Dermis blood vessel endothelial cell (primary cell): ENCODE data around the gene MYRFL. TPM values are rescaled to one million over a fixed set of nuclear protein-coding genes. Genes with fewer than 3 reads are reported as not detected.

Experiments used
- DNase-seq: peaks from one replicate; pipeline ENCODE4 v3.0.0; 2010
- total RNA-seq: library from RNA; depleted of rRNA; stranded (reverse); fragments of >200 nt; gene quantifications from 2 replicates; pipeline ENCODE4 v1.2.3, GENCODE V29; 2014

Gene MYRFL
- total RNA-seq, 1 donor from 2014 or later, result under 0.01 TPM

DNA sequence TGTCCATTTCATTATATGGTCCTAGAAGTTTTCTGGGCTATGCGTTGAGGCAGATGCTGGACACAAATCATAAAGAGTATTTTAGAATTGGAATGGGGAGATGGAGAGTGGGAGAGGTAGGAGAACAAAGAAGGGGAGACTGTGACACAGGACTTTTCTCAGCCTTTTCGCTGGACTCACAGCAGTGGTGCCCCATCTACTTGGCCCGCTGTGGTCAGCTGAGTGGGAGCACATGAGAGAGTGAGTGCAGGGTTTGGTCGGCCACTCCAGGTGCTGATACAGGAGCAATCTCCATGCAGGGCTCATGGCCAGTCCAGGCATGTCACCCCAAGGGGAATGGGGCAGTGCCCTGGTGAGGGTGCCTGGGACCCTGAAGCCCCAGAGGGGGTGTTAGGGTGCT, 109.0 kb downstream of the MYRFL start:
- no peak for DNase-seq

GRCh38 chr12:69935651-69936100, 110.6 kb downstream of the MYRFL start:
- no peak for DNase-seq

DNA sequence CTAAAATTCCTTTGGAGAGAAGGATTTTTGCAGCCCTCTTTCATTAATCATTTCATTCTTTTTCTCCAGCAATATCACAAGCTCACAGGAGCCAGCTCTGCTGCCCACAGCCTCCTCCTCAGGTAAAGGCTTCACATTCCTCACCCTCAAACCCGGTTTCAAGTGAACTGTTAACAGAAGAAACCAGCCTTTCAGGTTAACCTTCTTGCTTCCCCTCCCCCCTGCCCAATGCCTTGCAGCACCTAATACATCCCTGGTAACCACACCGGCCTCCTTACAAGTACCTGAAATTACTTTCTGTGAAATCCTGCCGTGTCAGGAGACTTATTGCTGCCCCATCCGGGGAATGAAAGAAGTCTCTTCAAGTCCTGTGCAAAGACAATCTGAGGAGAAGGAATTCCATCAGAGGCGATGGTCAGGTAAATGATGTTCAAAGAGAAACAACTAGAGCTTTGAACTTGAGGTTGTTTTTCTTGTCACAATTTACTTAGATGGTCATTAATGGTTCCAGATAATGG, 111.2 kb downstream of the MYRFL start:
- DNase-seq, result no peak

DNA sequence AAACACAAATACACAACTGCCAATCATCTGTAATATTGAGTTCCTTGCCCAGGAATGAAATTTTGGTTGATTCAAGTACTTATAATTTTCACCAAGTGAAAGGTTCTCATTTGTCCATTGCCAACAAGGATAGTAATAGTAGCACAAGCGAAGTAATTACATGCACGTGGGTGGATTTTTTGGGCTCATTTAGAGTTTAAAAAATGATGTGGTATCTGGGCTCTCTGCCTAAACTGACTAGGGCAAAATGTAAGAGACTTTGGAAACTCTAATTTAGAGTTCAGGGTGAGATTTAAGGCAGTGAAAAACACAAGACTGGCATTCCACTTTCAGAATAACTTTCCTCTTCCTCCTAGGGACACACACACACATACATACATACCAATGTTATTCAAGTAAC, 111.7 kb downstream of the MYRFL start:
- no peak for DNase-seq

DNA sequence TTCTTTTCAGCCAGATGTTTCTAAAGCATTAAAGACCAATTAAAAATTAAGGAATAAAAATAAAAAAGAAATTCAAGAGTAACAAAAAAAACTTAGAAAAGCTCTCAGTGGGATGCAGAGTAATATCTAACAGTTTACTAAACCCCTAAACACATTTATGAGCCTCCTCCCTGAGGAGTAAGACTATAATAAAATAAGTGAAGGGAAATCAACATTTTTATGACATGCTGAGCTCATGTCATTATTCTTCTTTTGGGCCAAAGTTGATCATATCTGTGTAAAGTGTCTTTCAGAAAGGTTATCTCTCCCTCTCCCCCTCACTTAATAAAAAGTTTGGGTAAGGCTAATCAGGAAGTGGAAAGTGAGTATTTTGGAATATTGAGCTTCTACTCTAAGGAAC, 122.1 kb downstream of the MYRFL start:
- DNase-seq, result no peak

- no peak for DNase-seq
Observed at GRCh38 chr12:69947897-69948296, 122.9 kb downstream of the MYRFL start.

GRCh38 chr12:69948851-69949250, 123.8 kb downstream of the MYRFL start:
- DNase-seq, result no peak

GRCh38 chr12:69949311-69950002, 124.4 kb downstream of the MYRFL start:
- no peak for DNase-seq

GRCh38 chr12:69951108-69951507, 126.1 kb downstream of the MYRFL start:
- DNase-seq, result no peak

DNA sequence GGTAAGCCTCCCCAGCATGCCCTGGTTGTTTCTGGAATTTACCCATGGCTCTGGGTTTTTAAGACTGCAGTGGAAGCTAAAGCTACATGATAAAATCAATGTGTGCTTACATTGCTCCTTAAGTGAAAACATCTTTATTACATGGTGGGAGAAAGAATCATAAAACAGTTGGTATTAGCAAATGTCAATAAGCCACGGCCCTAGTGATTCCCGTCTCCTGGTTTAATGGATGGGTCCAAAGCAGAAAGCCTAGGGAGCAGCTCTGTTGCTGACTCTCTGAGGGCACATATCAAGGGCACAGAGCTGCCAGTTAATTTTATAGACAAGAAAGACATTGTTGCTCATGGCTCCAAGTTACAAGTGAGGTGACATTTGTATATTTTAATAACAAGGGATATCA, 127.9 kb downstream of the MYRFL start:
- no peak for DNase-seq

- DNase-seq, result no peak
Observed at GRCh38 chr12:69961246-69961645, 136.2 kb downstream of the MYRFL start.

DNA sequence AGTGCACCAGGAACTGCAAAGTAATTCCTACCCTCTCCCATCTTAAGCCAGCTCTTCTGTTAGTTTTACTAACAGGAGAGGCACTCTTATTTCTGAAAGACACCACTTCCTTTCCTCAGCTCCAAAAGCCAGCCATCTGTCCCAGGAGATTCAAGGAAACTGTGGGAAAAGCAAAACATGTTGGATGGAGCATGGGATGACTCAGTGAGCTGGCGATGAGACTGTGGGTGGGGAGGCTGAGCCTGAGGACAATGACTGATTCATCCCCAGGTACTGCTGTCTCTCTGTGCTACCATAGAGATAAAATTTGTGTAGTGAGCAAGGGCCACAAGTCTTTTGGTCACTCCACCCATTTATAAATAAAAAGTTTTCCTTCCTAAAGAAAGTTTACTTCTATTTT, 141.4 kb downstream of the MYRFL start:
- DNase-seq, result no peak

DNA sequence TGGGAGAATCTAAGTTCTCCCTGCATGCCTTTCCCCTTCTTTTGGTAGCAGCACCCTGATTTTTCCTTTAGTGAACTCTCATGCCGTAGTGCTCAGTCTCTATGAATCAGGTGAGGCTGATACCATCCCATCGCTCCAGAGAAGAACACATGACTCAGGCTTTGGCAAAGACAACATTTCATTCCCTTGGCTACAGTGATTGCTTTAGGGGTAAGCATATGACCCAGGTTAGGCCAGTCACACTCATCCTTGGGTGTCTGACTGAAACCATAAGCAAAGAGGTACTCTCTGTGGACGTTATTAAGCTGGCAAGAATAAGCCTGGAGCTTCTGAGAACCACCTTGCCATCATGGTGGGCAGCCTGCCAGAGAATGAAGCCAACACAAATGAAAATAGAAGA, 141.8 kb downstream of the MYRFL start:
- no peak for DNase-seq

DNA sequence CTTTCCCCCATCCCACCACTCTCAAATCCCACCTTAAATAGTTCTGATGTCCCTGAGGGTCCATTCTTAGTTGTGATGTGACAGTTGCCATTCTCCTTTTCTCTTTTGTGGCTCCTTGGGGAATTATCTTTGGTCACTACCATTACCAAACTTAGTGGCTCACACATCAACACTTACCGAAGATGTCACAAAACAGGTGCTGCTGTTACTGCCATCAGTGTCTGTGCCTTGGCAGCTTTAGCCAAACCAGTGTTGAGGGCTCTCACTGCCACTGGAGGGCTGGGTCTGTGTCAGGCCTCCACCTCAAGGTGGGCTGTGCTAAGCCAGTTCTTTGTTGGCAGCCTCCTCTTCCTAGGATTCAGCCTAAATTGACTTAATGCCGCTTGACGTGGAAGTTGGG, 144.0 kb downstream of the MYRFL start:
- DNase-seq, result no peak

- DNase-seq, result no peak
Observed at GRCh38 chr12:69972136-69972535, 147.1 kb downstream of the MYRFL start.

DNA sequence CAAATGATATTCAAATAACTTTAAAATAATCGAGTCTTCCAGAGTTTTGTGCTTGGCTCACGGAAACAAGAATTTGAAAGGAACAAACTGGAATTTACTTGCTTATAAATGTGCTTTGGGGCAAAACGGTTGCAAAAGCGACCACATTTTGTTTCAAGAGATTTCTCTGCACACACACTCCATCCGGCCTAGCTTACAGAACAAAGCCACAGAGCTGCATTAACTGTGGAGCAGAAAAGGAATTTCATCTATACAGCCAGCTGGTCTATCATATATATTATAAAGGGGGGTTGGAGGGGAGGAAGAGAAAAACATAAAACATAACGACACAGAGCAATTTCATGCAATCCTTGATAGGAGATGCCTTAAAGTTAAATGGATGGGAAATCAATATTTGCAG, 153.0 kb downstream of the MYRFL start:
- no peak for DNase-seq

DNA sequence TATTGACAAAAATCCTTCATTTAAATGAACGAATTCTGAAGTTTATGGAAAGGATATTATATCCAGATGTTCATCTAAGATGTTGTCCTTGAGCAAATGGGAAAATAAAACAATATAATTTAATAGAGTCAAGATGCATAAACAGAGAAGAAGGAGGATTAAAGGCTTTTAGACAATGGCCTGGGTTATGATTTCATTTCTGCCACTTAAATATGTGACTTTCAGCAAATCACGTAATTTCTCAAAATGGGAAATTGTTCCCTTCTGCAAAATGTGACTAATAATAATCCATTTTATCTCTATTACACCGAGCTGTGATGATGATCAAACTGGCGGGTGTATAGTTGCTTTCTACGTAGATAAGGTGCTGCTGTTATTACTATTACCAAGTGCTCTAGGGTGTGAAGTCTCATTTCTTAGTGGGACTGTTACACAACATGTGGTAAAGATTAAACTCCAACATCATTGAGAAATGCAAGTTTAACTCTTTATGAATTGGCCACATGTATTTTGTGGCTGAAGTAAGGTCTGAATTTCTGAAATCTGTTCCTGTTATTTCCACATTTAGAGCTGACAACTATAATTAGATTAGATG, 157.0 kb downstream of the MYRFL start:
- DNase-seq, result no peak

DNA sequence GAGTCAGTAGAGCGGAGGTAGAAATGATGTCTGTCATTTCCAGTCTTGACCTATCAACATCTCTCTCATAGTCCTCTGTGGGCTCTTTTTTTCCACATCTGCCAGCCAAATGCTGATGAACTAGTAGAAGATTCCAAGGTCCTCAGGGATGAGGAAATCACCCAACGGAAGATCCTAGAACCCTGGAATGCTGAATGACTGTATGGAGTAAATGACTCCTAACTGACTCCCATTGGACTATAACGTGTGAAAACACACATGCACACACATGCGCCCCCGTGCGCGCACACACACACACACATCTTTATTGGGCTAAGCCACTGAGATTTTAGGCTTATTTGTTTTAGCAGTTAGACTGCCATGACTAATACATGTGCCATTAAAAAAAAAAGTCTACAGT, 159.2 kb downstream of the MYRFL start:
- DNase-seq, result no peak

DNA sequence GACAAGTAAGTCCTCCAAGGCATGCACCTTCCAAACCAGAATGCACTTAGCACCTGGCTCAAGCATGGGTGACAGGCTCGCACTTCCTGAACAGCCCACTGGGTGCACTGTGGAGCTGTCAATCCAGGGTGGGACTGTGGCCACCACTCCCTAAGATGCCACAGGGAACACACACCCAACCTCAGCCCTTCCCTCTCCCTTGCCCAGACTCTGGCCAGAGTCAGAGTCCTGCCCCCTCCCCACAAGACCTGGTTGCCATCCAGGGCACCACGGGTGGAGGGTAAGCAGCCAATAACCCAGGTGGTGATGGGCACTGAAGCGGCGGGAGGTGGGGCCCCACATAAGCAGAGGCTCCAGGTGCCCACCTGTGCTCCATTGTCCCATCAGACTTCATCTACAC, 160.6 kb downstream of the MYRFL start:
- peak; percentile 10 for DNase-seq

- no peak for DNase-seq
Observed at GRCh38 chr12:69986114-69986513, 161.1 kb downstream of the MYRFL start.

DNA sequence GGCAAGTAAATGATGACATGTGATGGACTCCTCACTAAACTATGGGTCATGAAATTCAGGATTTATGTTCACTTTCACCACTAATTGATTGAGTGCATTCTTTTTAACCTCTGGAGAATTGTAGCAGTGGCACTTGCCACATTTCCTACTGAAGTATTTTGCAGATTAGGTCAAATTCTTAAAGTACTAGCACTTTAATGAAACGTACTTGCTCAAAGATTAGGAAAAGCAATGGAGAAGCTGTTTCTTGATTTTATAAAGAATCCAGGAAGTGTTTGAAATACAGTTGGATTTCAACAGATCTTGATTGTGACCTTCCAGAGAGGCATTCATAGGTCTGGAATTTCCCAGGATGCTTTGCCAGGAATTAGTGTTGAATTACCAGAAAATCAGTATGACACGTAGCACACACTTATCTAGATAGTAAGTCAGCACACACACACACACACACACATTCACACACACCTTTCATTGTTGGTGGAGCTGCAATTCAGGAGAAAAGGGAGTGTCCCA, 162.6 kb downstream of the MYRFL start:
- peak; percentile 65 for DNase-seq

DNA sequence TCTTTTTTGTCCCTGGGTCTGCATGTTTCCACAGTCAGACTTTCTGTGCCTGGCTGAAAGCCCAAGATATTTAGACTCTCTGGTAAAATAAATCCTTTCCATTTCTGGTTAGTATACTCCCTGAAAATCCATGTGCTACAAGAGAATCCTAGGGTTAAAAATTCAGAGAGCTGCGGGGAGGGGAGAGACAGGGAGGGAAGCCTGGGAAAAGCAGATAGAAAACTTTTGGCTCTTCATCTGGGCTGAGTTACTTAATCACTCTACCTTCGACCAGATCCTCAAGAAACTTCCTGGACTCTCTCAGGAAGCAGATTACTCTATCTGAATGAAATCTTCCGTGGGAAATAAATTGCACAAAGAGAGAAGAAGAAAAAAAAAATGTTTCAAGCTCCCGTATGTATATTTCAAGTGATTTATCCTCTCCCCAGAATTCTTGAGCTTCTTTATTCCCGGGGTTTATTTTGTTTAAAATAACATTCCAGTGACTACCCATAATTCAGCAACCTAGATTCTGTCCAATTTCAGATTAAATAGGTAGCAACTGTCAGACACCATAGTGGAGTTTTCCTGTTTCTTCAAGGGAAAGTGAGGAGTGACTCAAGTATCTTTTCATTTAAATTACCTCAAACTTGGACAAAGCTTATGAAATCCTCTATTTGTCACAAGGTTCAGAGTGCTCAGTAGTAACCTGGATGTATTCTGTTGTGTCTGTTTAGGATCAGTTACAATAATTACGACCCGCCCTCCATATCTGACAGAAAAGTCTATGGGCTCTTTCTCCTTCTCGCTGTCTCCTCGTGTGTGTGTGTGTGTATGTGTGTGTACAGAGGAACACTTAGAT, 163.7 kb downstream of the MYRFL start:
- no peak for DNase-seq

DNA sequence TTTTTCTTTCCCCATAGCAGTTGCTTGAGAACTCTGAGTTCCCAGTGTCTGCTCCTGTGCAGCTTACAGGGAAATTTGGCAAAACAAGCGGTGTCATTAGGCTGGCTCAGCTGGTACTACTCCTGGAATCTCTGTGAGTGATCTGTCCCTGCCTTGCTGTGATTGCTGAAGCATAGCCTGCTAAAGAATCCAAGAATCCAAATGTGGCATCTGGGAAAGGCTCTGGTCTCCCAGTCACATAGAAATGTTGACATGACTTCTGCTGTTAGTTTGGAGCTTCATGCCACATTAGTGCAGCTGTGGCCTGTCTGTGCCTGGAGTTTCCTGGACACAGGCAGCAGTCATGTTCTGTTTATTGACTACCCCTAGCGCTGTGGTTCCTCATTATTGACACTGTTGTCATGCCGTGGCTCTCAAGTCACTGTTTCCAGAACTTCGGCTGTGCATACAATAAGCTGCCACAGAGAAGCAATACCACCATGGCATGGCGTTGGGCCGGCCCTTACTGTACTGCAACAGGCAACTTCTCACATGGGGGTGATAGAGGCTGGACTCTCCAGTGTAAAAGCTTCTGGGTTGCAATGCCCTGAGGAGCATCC, 166.8 kb downstream of the MYRFL start:
- no peak for DNase-seq
